ENCODE measurements around the gene C2CD4A. TPM values are rescaled to one million over a fixed set of nuclear protein-coding genes. Genes with fewer than 3 reads are reported as not detected.

C2CD4A gene
- total RNA-seq, 1 experiment from 2014 or later = not detected

DNA sequence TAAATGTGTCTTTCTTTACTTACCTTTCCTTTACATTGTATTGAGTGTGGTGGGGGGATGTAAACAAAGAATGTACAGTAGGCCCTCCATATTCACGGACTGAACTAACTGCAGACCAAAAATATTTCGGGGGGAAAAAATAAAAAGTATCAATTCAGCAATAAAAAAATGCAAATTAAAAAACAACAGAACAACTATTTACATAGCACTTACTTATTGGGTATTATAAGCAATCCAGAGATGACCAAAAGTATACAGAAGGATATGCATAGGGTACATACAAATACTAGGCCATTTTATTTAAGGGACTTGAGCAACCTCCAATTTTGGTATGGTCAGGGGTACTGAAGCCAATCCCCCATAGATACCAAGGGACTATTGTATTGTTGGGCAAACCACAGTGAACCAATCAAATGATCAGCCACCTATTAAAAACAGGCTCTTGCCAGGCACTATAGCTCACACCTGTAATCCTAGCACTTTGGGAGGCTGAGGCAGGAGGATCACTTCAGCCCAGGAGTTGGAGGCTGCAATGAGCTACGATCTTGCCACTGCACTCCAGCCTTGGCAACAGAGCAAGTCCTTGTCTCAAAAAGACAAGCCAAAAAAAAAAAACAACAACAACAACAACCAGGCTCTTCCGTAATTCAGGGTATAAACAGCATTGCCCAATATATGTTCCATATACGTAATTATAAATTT is 8.3 kb upstream of the C2CD4A start:
- ChIA-PET CTCF (interaction anchor here (0.5 kb wide), 1 partner anchor 1465 kb away, joined by 4 read pairs; no protein-coding TSS in a partner anchor), POLR2A (no interaction called here), RAD21 (ENCODE audit: low non-redundant PET in 1 of 2, low total read pairs in 2 of 2, uncharacterized antibody in 2 of 2, unreplicated experiment in 2 of 2) (no interaction called here)
- no TSS peak for BruUV-seq (replicated peaks)
- Histone ChIP-seq H3K9me2 (ENCODE audit: insufficient read depth) (no peaks in the 10 kb centered on the region), H3K4me2 (ENCODE audit: low read length) (no peak overlapping the region), H3K4me3 (replicated peaks in 1 of 2; ENCODE audit: low read depth in 1 of 2, low read length in 2 of 2) (no peak overlapping the region), H4K20me1 (ENCODE audit: insufficient read depth) (no peaks in the 10 kb centered on the region), H3K79me2 (ENCODE audit: insufficient read depth, low read length) (peaks cover 7% of the 10 kb centered on the region), H3K27ac (ENCODE audit: low read depth, low read length) (no peak overlapping the region), H3K9me3 (ENCODE audit: control insufficient read depth in 1 of 2, insufficient read depth in 1 of 2, low read depth in 1 of 2, low read length in 2 of 2) (no peaks in the 10 kb centered on the region), H3K9ac (ENCODE audit: low read length) (no peak overlapping the region), H3K27me3 (ENCODE audit: insufficient read depth, low read length) (no peaks in the 10 kb centered on the region), H3K36me3 (ENCODE audit: control insufficient read depth in 1 of 2, insufficient read depth in 2 of 2, low read length in 2 of 2) (no peaks in the 10 kb centered on the region), H2AFZ (ENCODE audit: low read depth, low read length, poor library complexity, severe bottlenecking) (no peak overlapping the region), H3K4me1 (ENCODE audit: control insufficient read depth in 1 of 2, insufficient read depth in 2 of 2, low read length in 2 of 2) (peaks cover 7 to 17% of the 10 kb centered on the region in 2 experiments)
- intact Hi-C loops (cut with micrococcal nuclease) = no loop called here
- DNase-seq (ENCODE audit: low read depth, low spot score) (no peak), ATAC-seq (no peak)
- TF ChIP-seq, protein P1, sequence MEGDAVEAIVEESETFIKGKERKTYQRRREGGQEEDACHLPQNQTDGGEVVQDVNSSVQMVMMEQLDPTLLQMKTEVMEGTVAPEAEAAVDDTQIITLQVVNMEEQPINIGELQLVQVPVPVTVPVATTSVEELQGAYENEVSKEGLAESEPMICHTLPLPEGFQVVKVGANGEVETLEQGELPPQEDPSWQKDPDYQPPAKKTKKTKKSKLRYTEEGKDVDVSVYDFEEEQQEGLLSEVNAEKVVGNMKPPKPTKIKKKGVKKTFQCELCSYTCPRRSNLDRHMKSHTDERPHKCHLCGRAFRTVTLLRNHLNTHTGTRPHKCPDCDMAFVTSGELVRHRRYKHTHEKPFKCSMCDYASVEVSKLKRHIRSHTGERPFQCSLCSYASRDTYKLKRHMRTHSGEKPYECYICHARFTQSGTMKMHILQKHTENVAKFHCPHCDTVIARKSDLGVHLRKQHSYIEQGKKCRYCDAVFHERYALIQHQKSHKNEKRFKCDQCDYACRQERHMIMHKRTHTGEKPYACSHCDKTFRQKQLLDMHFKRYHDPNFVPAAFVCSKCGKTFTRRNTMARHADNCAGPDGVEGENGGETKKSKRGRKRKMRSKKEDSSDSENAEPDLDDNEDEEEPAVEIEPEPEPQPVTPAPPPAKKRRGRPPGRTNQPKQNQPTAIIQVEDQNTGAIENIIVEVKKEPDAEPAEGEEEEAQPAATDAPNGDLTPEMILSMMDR (IDR thresholded peaks at IDR 0.05 in 2 of 3, conservative IDR thresholded peaks at IDR 0.05 in 1 of 3; ENCODE audit: borderline replicate concordance in 1 of 3, insufficient read depth in 1 of 3, low read depth in 2 of 3, low read length in 2 of 3) = no peak
- TF ChIP-seq YY1 (IDR thresholded peaks at IDR 0.05; ENCODE audit: extremely low read depth, insufficient replicate concordance, low read depth, low read length) (no peak), REST (IDR thresholded peaks at IDR 0.05; ENCODE audit: low read depth) (no peak), EGR1 (IDR thresholded peaks at IDR 0.05; ENCODE audit: low read depth) (no peak), SIN3A (IDR thresholded peaks at IDR 0.05; ENCODE audit: low read depth) (no peak), RAD21 (IDR thresholded peaks at IDR 0.05; ENCODE audit: low read depth) (no peak), CEBPB (IDR thresholded peaks at IDR 0.05; ENCODE audit: low read depth) (no peak), ZBTB33 (IDR thresholded peaks at IDR 0.05; ENCODE audit: extremely low read depth, insufficient replicate concordance, low read length) (no peak), POLR2AphosphoS5 (IDR thresholded peaks at IDR 0.05; ENCODE audit: low read depth, low read length) (no peak), JUND (IDR thresholded peaks at IDR 0.05) (no peak)
- TF ChIP-seq, protein P2, sequence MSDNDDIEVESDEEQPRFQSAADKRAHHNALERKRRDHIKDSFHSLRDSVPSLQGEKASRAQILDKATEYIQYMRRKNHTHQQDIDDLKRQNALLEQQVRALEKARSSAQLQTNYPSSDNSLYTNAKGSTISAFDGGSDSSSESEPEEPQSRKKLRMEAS (IDR thresholded peaks at IDR 0.05) = no peak
